SH-SY5Y (cell line): ENCODE results near the gene AMBRA1.

Experiments used
- GATA2 ChIP-seq: IDR thresholded peaks from 2 replicates; pipeline ENCODE4 v1.6.1; 2011; ENCODE audit warnings: mild to moderate bottlenecking, low read depth, low read length
- GATA3 ChIP-seq: IDR thresholded peaks from 2 replicates; pipeline ENCODE4 v1.6.1; 2011; ENCODE audit warnings: low read depth, mild to moderate bottlenecking, low read length, moderate library complexity

DNA sequence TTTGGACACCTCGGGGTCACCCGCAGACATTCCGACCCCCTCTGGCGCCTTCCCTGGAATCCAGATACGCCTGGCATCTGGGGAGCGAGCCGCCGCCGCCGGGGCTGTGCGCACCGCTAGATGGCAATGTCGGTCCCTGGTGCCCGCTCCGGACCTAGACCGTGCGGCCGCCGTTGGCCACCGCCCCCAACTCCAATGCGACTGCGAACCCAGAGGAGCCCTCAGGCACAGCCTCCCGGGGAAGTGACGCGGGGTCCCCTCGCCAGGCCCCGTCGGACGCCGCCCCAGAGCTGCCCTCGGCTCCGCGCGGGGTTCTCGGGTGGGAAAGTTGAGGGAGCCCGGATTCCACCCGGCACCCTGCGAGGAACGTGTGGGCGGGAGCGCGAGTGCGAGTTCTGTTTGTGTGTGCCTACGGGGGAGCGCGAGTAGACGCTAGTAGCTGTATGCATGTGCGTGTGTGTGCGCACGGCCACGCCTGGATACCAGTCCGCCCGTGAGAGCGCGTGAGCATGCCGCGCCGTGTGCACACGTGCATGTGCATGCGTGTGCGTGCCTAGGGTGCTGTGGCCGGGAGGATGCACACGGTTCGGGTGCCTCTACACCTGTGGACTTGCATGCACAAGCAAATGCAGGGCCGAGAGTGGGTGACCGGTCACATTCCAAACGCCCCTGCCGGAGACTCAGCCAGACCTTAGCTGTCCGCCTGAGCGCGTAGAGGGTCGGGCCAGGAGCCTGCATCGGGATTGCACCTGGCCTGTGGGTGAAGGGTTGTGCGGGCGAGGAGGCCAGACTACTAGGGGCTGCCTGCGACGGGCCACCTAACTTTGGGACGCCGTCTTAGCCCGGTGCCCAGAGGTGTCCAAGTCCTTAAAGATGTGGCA is 204.1 kb downstream of the AMBRA1 start:
- TF ChIP-seq GATA2, result no peak
- no peak for TF ChIP-seq GATA3
